CD14-positive monocyte (primary cell): ENCODE results near the gene IL12A. TPM values are rescaled to one million over a fixed set of nuclear protein-coding genes. Genes with fewer than 3 reads are reported as not detected.

Experiments used
- DNase-seq, 3 donors: peaks; one replicate each; pipeline ENCODE4 v3.0.0-alpha.2; 2011 to 2022
- H2AFZ ChIP-seq: 2 replicates; pipeline ENCODE4 v1.6.0; 2012; ENCODE audit warnings: mild to moderate bottlenecking, low read depth, low read length, inconsistent platforms; ENCODE audit not compliant: insufficient read depth, poor library complexity, severe bottlenecking
- H3K27ac ChIP-seq, 2 donors: 1 replicate in 1 of 2; 2 replicates in 1 of 2; pipeline ENCODE4 v1.5.1; 2012 to 2013; ENCODE audit warnings: low read length in 2 of 2, control low read depth in 1 of 2, inconsistent platforms in 1 of 2, low read depth in 1 of 2, mild to moderate bottlenecking in 1 of 2
- H3K27me3 ChIP-seq, 2 donors: one replicate each; pipeline versions ENCODE4 v1.6.0 to v1.6.1; 2011 to 2013; ENCODE audit warnings: low read length in 2 of 2; ENCODE audit not compliant: control insufficient read depth in 2 of 2, insufficient read depth in 2 of 2
- H3K36me3 ChIP-seq, 2 donors: replicated peaks in 1 of 2; 1 replicate in 1 of 2; 2 replicates in 1 of 2; pipeline versions ENCODE4 v1.5.1 to v1.6.1; 2012 to 2013; ENCODE audit warnings: low read length in 2 of 2, control low read depth in 1 of 2, inconsistent platforms in 1 of 2, mild to moderate bottlenecking in 1 of 2; ENCODE audit not compliant: insufficient read depth in 2 of 2, control insufficient read depth in 1 of 2
- H3K4me1 ChIP-seq, 2 donors: 1 replicate in 1 of 2; 2 replicates in 1 of 2; pipeline versions ENCODE4 v1.5.1 to v1.6.1; 2012 to 2013; ENCODE audit warnings: low read length in 2 of 2, control low read depth in 1 of 2, inconsistent platforms in 1 of 2, mild to moderate bottlenecking in 1 of 2, moderate library complexity in 1 of 2; ENCODE audit not compliant: insufficient read depth in 2 of 2, control insufficient read depth in 1 of 2
- H3K4me2 ChIP-seq: replicated peaks from 2 replicates; pipeline ENCODE3; 2012; ENCODE audit warnings: low read length, moderate library complexity, mild to moderate bottlenecking; ENCODE audit not compliant: poor library complexity, severe bottlenecking; ENCODE audit errors: extremely low read depth
- H3K4me3 ChIP-seq, 3 experiments: fragments of 200-600 bp in 1 of 3; sonication (generic) in 1 of 3; replicated peaks in 1 of 3; 1 replicate in 2 of 3; 2 replicates in 1 of 3; pipeline ENCODE4 v1.5.1; 2011 to 2013; ENCODE audit warnings: low read length in 3 of 3, mild to moderate bottlenecking in 3 of 3, control low read depth in 2 of 3, low read depth in 2 of 3, inconsistent platforms in 1 of 3, moderate library complexity in 1 of 3
- H3K79me2 ChIP-seq: 2 replicates; pipeline ENCODE4 v1.6.0; 2012; ENCODE audit warnings: mild to moderate bottlenecking, control low read depth, inconsistent platforms, low read length, moderate library complexity; ENCODE audit not compliant: insufficient read depth
- H3K9ac ChIP-seq: 2 replicates; pipeline ENCODE4 v1.6.0; 2017; ENCODE audit warnings: low read length, mild to moderate bottlenecking; ENCODE audit not compliant: insufficient read depth, poor library complexity, severe bottlenecking
- H3K9me3 ChIP-seq, 2 donors: replicated peaks in 1 of 2; 1 replicate in 1 of 2; 2 replicates in 1 of 2; pipeline versions ENCODE4 v1.5.1 to v1.6.1; 2012 to 2013; ENCODE audit warnings: low read length in 2 of 2, control low read depth in 1 of 2; ENCODE audit not compliant: control insufficient read depth in 1 of 2, insufficient read depth in 1 of 2
- H4K20me1 ChIP-seq: 2 replicates; pipeline ENCODE4 v1.6.0; 2012; ENCODE audit warnings: mild to moderate bottlenecking, low read length, control low read depth, moderate library complexity; ENCODE audit not compliant: insufficient read depth
- H3K27ac Mint-ChIP-seq, 7 donors: one replicate each; pipeline ENCODE4 v1.8.0; 2020; ENCODE audit warnings: mild to moderate bottlenecking in 7 of 7, mixed read lengths in 7 of 7, moderate library complexity in 6 of 7, inconsistent platforms in 2 of 7
- H3K27me3 Mint-ChIP-seq, 3 donors: one replicate each; pipeline ENCODE4 v1.8.0; 2021 to 2022; ENCODE audit warnings: low read depth in 3 of 3, mild to moderate bottlenecking in 3 of 3, mixed read lengths in 3 of 3, moderate library complexity in 3 of 3, inconsistent platforms in 1 of 3
- H3K36me3 Mint-ChIP-seq, 2 donors: one replicate each; pipeline ENCODE4 v1.8.0; 2020; ENCODE audit warnings: mixed read lengths in 2 of 2, inconsistent platforms in 1 of 2, mild to moderate bottlenecking in 1 of 2
- H3K4me1 Mint-ChIP-seq: one replicate; pipeline ENCODE4 v1.8.0; 2020; ENCODE audit warnings: mild to moderate bottlenecking, mixed read lengths
- H3K4me3 Mint-ChIP-seq, 2 donors: one replicate each; pipeline ENCODE4 v1.8.0; 2020; ENCODE audit warnings: mild to moderate bottlenecking in 2 of 2, mixed read lengths in 2 of 2, moderate library complexity in 1 of 2
- H3K9me3 Mint-ChIP-seq, 7 donors: one replicate each; pipeline ENCODE4 v1.8.0; 2020 to 2022; ENCODE audit warnings: mixed read lengths in 7 of 7, mild to moderate bottlenecking in 6 of 7, moderate library complexity in 6 of 7, inconsistent platforms in 2 of 7
- WGBS: methylation state at CpG from one replicate; pipeline ENCODE4 v1.1.5; 2013; ENCODE audit warnings: missing lambda C conversion rate; ENCODE audit not compliant: insufficient coverage; 5-methylcytosine and 5-hydroxymethylcytosine counted together
- intact Hi-C, 2 donors: fragments of 100-400 bp; cut with micrococcal nuclease; formaldehyde crosslinking; loops; one replicate each; pipeline versions ENCODE4 v1.15.0 to v1.15.1; 2023
- polyA plus RNA-seq, 3 donors: library from polyadenylated mRNA; depleted of rRNA in 1 of 3; unstranded in 2 of 3; stranded (reverse) in 1 of 3; fragments of 300-500 nt in 2 of 3; fragments of >200 nt in 1 of 3; fragmentation: Illumina TruSeq in 2 of 3; gene quantifications; 1 replicate in 2 of 3; 2 replicates in 1 of 3; pipeline ENCODE4 v1.2.3, GENCODE V29; 2012 to 2021
- TF ChIP-seq, protein P1 (sequence below): fragments of 200-600 bp; IDR thresholded peaks from one replicate; pipeline ENCODE4 v1.8.0; 2022; ENCODE audit warnings: antibody characterized with exemption, mild to moderate bottlenecking

The IL12A gene
- polyA plus RNA-seq, 3 donors: 0.24 to 0.67 TPM; not detected in 1

DNA sequence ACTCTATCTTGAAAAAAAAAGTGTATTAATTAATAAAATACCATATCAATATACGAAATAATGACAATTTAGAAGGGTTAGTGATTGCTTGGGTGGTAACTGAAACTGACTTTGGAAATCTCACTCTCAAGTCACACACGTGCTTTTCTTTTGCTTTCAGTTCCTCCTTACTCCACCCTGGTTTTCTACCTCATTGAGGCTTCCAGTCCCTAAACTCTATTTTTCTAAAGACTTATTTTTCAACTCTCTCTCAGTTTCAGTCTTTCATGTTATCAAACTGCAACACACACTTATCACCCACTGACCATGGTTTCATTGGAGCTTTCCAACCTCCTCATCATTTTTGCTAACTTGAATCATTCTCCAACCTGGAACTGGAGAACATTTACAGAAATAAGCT lies 23.5 kb downstream of the IL12A start:
- Histone ChIP-seq H3K4me2 (peak overlapping the region; percentile 41), H3K4me3 (peak overlapping the region in 1 of 3 experiments; percentile 15), H3K4me1 (peaks cover 13 to 17% of the 10 kb centered on the region in 2 donors), H2AFZ (peak overlapping the region; percentile 62), H3K79me2 (no peaks in the 10 kb centered on the region), H3K27ac (peak overlapping the region; percentile 26 to 62), H4K20me1 (no peaks in the 10 kb centered on the region), H3K36me3 (no peaks in the 10 kb centered on the region), H3K27me3 (no peaks in the 10 kb centered on the region), H3K9me3 (no peaks in the 10 kb centered on the region), H3K9ac (no peak overlapping the region)
- DNase-seq: peak in 2 of 3 donors; percentile 44 to 55
- Mint-ChIP-seq H3K4me3 (peak overlapping the region in 1 of 2 donors; percentile 59), H3K4me1 (peaks cover 21% of the 10 kb centered on the region), H3K27ac (peak overlapping the region in 6 of 7 donors; percentile 5 to 86 (median 26)), H3K9me3 (peaks cover 0 to 8% (median 0%) of the 10 kb centered on the region in 7 donors), H3K36me3 (no peaks in the 10 kb centered on the region), H3K27me3 (no peaks in the 10 kb centered on the region)
- intact Hi-C loops: no loop called here
- WGBS: 0% methylated on average over 1 of the region's 2 CpGs
- TF ChIP-seq, protein P1, sequence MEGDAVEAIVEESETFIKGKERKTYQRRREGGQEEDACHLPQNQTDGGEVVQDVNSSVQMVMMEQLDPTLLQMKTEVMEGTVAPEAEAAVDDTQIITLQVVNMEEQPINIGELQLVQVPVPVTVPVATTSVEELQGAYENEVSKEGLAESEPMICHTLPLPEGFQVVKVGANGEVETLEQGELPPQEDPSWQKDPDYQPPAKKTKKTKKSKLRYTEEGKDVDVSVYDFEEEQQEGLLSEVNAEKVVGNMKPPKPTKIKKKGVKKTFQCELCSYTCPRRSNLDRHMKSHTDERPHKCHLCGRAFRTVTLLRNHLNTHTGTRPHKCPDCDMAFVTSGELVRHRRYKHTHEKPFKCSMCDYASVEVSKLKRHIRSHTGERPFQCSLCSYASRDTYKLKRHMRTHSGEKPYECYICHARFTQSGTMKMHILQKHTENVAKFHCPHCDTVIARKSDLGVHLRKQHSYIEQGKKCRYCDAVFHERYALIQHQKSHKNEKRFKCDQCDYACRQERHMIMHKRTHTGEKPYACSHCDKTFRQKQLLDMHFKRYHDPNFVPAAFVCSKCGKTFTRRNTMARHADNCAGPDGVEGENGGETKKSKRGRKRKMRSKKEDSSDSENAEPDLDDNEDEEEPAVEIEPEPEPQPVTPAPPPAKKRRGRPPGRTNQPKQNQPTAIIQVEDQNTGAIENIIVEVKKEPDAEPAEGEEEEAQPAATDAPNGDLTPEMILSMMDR: no peak

DNA sequence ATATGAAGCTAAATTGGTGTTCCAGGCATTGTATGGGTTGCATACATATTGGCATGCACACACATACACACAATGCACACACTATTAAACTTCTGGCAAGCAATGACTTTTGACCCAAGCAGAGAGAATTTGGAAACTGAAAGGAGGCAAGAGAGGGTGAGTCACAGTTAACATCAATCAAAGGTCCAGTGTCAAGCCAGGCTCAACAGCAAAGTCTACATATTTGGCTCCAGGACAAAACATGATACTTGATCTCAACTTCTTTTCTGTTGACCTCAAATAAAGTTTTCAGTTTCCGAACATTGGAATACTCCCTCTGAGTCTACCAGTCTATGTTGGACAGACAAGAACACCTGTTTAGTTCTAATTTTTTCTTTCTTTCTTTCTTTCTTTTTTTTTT lies 28.3 kb downstream of the IL12A start:
- peaks cover 8% of the 10 kb centered on the region in 2 donors for H3K4me1 ChIP-seq
- TF ChIP-seq, protein P1: no peak
- H3K79me2 ChIP-seq: no peaks in the 10 kb centered on the region
- H2AFZ ChIP-seq: no peak overlapping the region
- no peak overlapping the region for H3K27ac ChIP-seq
- H3K36me3 ChIP-seq: no peaks in the 10 kb centered on the region
- Mint-ChIP-seq H3K27ac (no peak overlapping the region), H3K9me3 (peaks cover 0 to 14% (median 0%) of the 10 kb centered on the region in 7 donors), H3K27me3 (no peaks in the 10 kb centered on the region), H3K36me3 (no peaks in the 10 kb centered on the region), H3K4me1 (peaks cover 12% of the 10 kb centered on the region), H3K4me3 (no peak overlapping the region)
- H3K9ac ChIP-seq: no peak overlapping the region
- no peaks in the 10 kb centered on the region for H3K9me3 ChIP-seq
- no peaks in the 10 kb centered on the region for H4K20me1 ChIP-seq
- H3K4me3 ChIP-seq: no peak overlapping the region
- H3K4me2 ChIP-seq: no peak overlapping the region
- H3K27me3 ChIP-seq: no peaks in the 10 kb centered on the region
- DNase-seq: no peak
- intact Hi-C loops: no loop called here
- no CpG with 5 or more reads among the region's 1 CpG for WGBS
